K562 (cell line): ENCODE measurements around the gene NYNRIN. TPM values are rescaled to one million over a fixed set of nuclear protein-coding genes. Genes with fewer than 3 reads are reported as not detected.

Experiments used
- ATAC-seq: fragments of 200-7000 bp; cut with Tn5 transposase; 3 replicates; pipeline ENCODE4 v1.9.1; 2020; ENCODE audit warnings: moderate library complexity
- BruUV-seq: library from RNA; stranded (reverse); fragments of 400-500 nt; replicated peaks from 2 replicates; lab custom pipeline; 2021; lab: Mats Ljungman, UMichigan
- CTCF ChIA-PET: fragments of 300-600 bp; formaldehyde crosslinking; extraction: SDS; loops from one replicate; lab custom pipeline; 2021; ENCODE audit warnings: low intra/inter-chr PET ratio; lab: Yijun Ruan, JAX
- POLR2A ChIA-PET: fragments of 300-600, 350-650 bp; sonication (Branson Sonifier 250); formaldehyde crosslinking; extraction: SDS; loops from one replicate; lab custom pipeline; 2021; ENCODE audit warnings: antibody characterized with exemption, inconsistent platforms; lab: Yijun Ruan, JAX
- DNase-seq, 4 experiments: peaks; one replicate each; pipeline versions ENCODE4 v3.0.0 to v3.0.0-alpha.2; 2011 to 2018; ENCODE audit warnings: low spot score in 3 of 4, mixed read lengths in 3 of 4; ENCODE audit errors: extremely low read depth in 1 of 4
- FAIRE-seq: peaks from 2 replicates; lab custom pipeline; 2011; peaks lifted over from hg19 to GRCh38; lab: Jason Lieb, UNC
- H2AFZ ChIP-seq: 2 replicates; pipeline ENCODE4 v1.6.0; 2011; ENCODE audit warnings: low read depth, low read length, control low read depth, inconsistent platforms
- H3K27ac ChIP-seq: fragments of 200-600 bp; 3 replicates; pipeline ENCODE4 v1.8.0; 2011; ENCODE audit warnings: low read depth, mild to moderate bottlenecking, control low read depth, inconsistent platforms, low read length, moderate library complexity, mixed read lengths; ENCODE audit errors: extremely low read depth
- H3K27me3 ChIP-seq, 2 experiments: fragments of 300-600 bp in 1 of 2; 2 replicates in 1 of 2; 3 replicates in 1 of 2; pipeline versions ENCODE4 v1.6.0 to v1.8.0; 2011; ENCODE audit warnings: inconsistent platforms in 2 of 2, low read length in 2 of 2, mild to moderate bottlenecking in 1 of 2, mixed read lengths in 1 of 2, moderate library complexity in 1 of 2; ENCODE audit not compliant: control insufficient read depth in 2 of 2, insufficient read depth in 2 of 2
- H3K36me3 ChIP-seq: fragments of 300-600 bp; 3 replicates; pipeline ENCODE4 v1.8.0; 2011; ENCODE audit warnings: mild to moderate bottlenecking, low read length, inconsistent platforms; ENCODE audit not compliant: control insufficient read depth, insufficient read depth
- H3K4me1 ChIP-seq, 2 experiments: fragments of 200-600 bp in 1 of 2; replicated peaks in 1 of 2; 2 replicates in 1 of 2; 3 replicates in 1 of 2; pipeline versions ENCODE4 v1.5.1 to v1.8.0; 2011; ENCODE audit warnings: inconsistent platforms in 2 of 2, low read length in 2 of 2, mild to moderate bottlenecking in 1 of 2, mixed read lengths in 1 of 2, moderate library complexity in 1 of 2; ENCODE audit not compliant: control insufficient read depth in 2 of 2, insufficient read depth in 2 of 2
- H3K4me2 ChIP-seq: 2 replicates; pipeline ENCODE4 v1.6.1; 2011; ENCODE audit warnings: low read length, control low read depth, inconsistent platforms, mixed read lengths; ENCODE audit not compliant: insufficient read depth
- H3K4me3 ChIP-seq: fragments of 200-600 bp; sonication (generic), shearing (Covaris generic); 2 replicates; pipeline ENCODE4 v1.5.1; 2016; ENCODE audit warnings: control low read depth, inconsistent platforms
- H3K79me2 ChIP-seq: fragments of 200-600 bp; 3 replicates; pipeline ENCODE4 v1.8.0; 2011; ENCODE audit warnings: low read length, inconsistent platforms; ENCODE audit not compliant: control insufficient read depth, insufficient read depth
- H3K9ac ChIP-seq, 2 experiments: 2 replicates each; pipeline versions ENCODE4 v1.6.0 to v1.6.1; 2011; ENCODE audit warnings: low read depth in 2 of 2, low read length in 2 of 2, control low read depth in 1 of 2, inconsistent platforms in 1 of 2, mild to moderate bottlenecking in 1 of 2, mixed read lengths in 1 of 2; ENCODE audit not compliant: insufficient read depth in 1 of 2
- H3K9me1 ChIP-seq: one replicate; pipeline ENCODE4 v1.6.0; 2011; ENCODE audit warnings: inconsistent platforms, mild to moderate bottlenecking, low read length, moderate library complexity; ENCODE audit not compliant: control insufficient read depth, insufficient read depth
- H3K9me3 ChIP-seq: replicated peaks from 2 replicates; pipeline ENCODE4 v1.5.1; 2011; ENCODE audit warnings: low read depth, low read length, inconsistent platforms; ENCODE audit not compliant: control insufficient read depth, insufficient read depth
- H4K20me1 ChIP-seq: replicated peaks from 2 replicates; pipeline ENCODE4 v1.6.1; 2011; ENCODE audit warnings: low read length, inconsistent platforms, mixed read lengths; ENCODE audit not compliant: control insufficient read depth, insufficient read depth
- DDX20 ChIP-seq: fragments of 450-650 bp; IDR thresholded peaks from 2 replicates; pipeline ENCODE4 v1.6.1; 2016; ENCODE audit warnings: missing genetic modification characterization, low read depth, mild to moderate bottlenecking, missing compliant biosample characterization, moderate library complexity
- POLR2B ChIP-seq: fragments of 450-650 bp; IDR thresholded peaks from 2 replicates; pipeline ENCODE4 v1.6.1; 2018; ENCODE audit warnings: low read depth; ENCODE audit not compliant: partially characterized antibody
- ZNF696 ChIP-seq: fragments of 250-450 bp; sonication (Bioruptor Pico); conservative IDR thresholded peaks from 2 replicates; pipeline ENCODE4 v1.4.0; 2020; ENCODE audit warnings: mild to moderate bottlenecking, moderate library complexity
- WGBS: fragments of 100-300 bp; shearing (Covaris generic); methylation state at CpG from one replicate; pipeline ENCODE4 v1.1.6; 2016; ENCODE audit warnings: low coverage, mixed read lengths; ENCODE audit not compliant: insufficient coverage; ENCODE audit errors: missing lambda C conversion rate; 5-methylcytosine and 5-hydroxymethylcytosine counted together
- in situ Hi-C: fragments of 300-500 bp; cut with MboI; formaldehyde crosslinking; loops from 4 replicates; pipeline ENCODE4 v1.15.0; 2018; ENCODE audit warnings: inconsistent platforms, mixed read lengths
- intact Hi-C: fragments of 100-400 bp; cut with micrococcal nuclease; formaldehyde crosslinking; loops from 2 replicates; pipeline ENCODE4 v1.14.2; 2022
- polyA plus RNA-seq, 8 experiments: library from polyadenylated mRNA; depleted of rRNA in 4 of 8; stranded (reverse) in 5 of 8; unstranded in 3 of 8; fragments of >200 nt; fragmentation: Nextera tagmentation in 2 of 8; fragmentation: Illumina TruSeq in 1 of 8; extraction: Ambion mirVana in 2 of 8; extraction: Trizol in 1 of 8; gene quantifications; 2 replicates each; pipeline versions ENCODE4 v1.2.1 to v1.2.3, GENCODE V29; 2011 to 2014; ENCODE audit warnings: inconsistent platforms in 1 of 8, missing spikeins in 1 of 8
- total RNA-seq, 7 experiments: library from RNA; depleted of rRNA in 6 of 7; stranded (reverse); fragments of >200 nt in 6 of 7; fragmentation: Illumina TruSeq in 2 of 7; extraction: Trizol in 2 of 7; gene quantifications; 2 replicates each; pipeline versions ENCODE4 v1.2.1 to v1.2.3, GENCODE V29; 2011 to 2021; ENCODE audit warnings: low replicate concordance in 1 of 7

NYNRIN gene
- total and polyA plus RNA-seq, 9 of the 15 experiments (the other 6 are each of a cell fraction or from before 2014, with no cell fraction given) = 0.04 to 1.2 (median 0.28) TPM

DNA sequence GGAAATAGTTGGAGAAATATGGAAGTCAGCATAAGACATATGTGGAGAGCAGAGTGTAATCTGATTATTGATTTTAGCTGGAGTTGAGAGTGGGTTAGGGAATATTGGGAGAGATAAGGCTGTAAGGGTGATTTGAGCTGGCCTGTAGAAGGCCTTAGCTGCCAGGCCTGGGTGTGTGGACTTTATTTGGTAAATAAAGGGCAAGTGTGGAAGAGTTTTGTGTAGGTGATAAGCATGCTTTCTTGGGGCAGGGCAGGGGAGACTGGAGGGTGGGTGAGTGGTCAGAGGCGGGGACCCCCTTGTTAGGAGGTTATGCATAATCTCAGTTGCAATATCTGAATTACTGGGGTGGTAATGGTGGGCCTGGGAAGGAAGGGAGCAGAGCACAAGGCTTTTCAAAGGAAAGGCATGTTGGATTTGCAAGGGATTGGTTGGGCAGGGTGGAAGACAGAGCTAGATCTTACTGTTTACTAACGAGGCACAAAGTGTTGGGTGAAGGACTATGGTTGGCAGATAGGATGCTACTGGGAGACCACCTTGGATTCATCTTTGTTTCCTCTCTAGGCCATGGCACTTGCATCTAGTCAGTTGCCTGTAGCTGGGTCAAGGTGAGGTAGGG, 36.5 kb downstream of the NYNRIN start:
- BruUV-seq = no TSS peak
- WGBS = 24% methylated on average over 2 of the region's 2 CpGs
- Histone ChIP-seq H3K27ac (no peak overlapping the region), H3K9ac (no peak overlapping the region), H3K36me3 (peaks cover 59% of the 10 kb centered on the region; the same call in 2 of the 3 replicates), H3K4me3 (no peak overlapping the region), H2AFZ (no peak overlapping the region), H3K27me3 (no peaks in the 10 kb centered on the region), H3K9me1 (peaks cover 3% of the 10 kb centered on the region), H3K79me2 (peaks cover 10% of the 10 kb centered on the region), H3K4me1 (peaks cover 10 to 25% of the 10 kb centered on the region in 2 experiments), H3K4me2 (no peak overlapping the region), H4K20me1 (peaks cover 5% of the 10 kb centered on the region; the same call in 1 of the 2 replicates), H3K9me3 (no peaks in the 10 kb centered on the region)
- in situ Hi-C loops = loop anchor here (10.0 kb wide), 2 partner anchors 190 to 380 kb away; partner anchors contain the start of genes CARMIL3 and TINF2
- DNase-seq (no peak), FAIRE-seq (no peak), ATAC-seq (no peak)
- TF ChIP-seq ZNF696 (CRISPR knock-in tag) (no peak), POLR2B (peak; percentile 21)
- intact Hi-C loops = no loop called here
- ChIA-PET POLR2A (interaction anchor here (0.6 to 2.9 kb wide), 10 partner anchors 16 to 172 kb away, joined by 3 to 20 read pairs (median 4); partner anchors contain the start of gene ADCY4), CTCF (interaction anchor here (4.6 kb wide), 1 partner anchor 102 kb away, joined by 35 read pairs; the partner anchor contains the start of gene ADCY4)

DNA sequence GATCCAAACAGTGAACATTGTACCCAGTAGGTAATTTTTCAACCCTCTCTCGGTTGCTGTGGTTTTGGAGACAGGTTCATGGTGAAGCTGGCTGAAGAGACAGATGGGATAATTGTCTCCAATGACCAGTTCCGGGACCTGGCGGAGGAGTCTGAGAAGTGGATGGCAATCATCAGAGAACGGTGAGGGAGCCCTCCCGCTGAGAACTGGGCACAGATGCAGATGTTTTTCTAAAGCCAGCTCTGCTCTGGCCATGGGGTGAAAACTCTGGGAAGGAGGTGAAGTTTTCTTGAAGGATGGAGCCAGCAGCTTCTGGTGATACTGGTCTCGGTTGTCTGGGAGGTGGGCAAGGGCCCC, 37.2 kb downstream of the NYNRIN start:
- Histone ChIP-seq H3K27ac (no peak overlapping the region), H4K20me1 (peaks cover 5% of the 10 kb centered on the region; the same call in 1 of the 2 replicates), H3K9me1 (peaks cover 3% of the 10 kb centered on the region), H3K4me2 (no peak overlapping the region), H3K36me3 (peaks cover 65% of the 10 kb centered on the region; the same call in 2 of the 3 replicates), H3K9me3 (no peaks in the 10 kb centered on the region), H3K4me3 (no peak overlapping the region), H3K79me2 (peaks cover 7% of the 10 kb centered on the region), H2AFZ (no peak overlapping the region), H3K4me1 (peaks cover 7 to 21% of the 10 kb centered on the region in 2 experiments), H3K27me3 (no peaks in the 10 kb centered on the region), H3K9ac (no peak overlapping the region)
- no peak for DNase-seq
- in situ Hi-C loops (loop anchor here (10.0 kb wide), 2 partner anchors 191 to 381 kb away; partner anchors contain the start of genes CARMIL3 and TINF2), intact Hi-C loops (loop anchor here (1.0 kb wide), 1 partner anchor 103 kb away; no protein-coding TSS in a partner anchor)
- no TSS peak for BruUV-seq
- 64% methylated on average over 4 of the region's 6 CpGs for WGBS
- CTCF ChIA-PET = interaction anchor here (1.0 to 4.6 kb wide), 2 partner anchors 102 to 107 kb away, joined by 5 to 35 read pairs; partner anchors contain the start of gene ADCY4
- TF ChIP-seq DDX20 (tag) = no peak
- POLR2A ChIA-PET = interaction anchor here (0.6 to 2.9 kb wide), 13 partner anchors 17 to 174 kb away, joined by 3 to 20 read pairs (median 4); partner anchors contain the start of genes ADCY4 and RABGGTA
- ATAC-seq = no peak
- no peak for FAIRE-seq
